GM12874 (cell line): ENCODE data around the gene COL6A1.

Experiments
- CTCF ChIP-seq: IDR thresholded peaks from 2 replicates; pipeline ENCODE4 v1.5.1; 2011; ENCODE audit warnings: low read depth, mild to moderate bottlenecking, control low read depth, low read length, moderate library complexity; ENCODE audit not compliant: insufficient read depth

Gene COL6A1

DNA sequence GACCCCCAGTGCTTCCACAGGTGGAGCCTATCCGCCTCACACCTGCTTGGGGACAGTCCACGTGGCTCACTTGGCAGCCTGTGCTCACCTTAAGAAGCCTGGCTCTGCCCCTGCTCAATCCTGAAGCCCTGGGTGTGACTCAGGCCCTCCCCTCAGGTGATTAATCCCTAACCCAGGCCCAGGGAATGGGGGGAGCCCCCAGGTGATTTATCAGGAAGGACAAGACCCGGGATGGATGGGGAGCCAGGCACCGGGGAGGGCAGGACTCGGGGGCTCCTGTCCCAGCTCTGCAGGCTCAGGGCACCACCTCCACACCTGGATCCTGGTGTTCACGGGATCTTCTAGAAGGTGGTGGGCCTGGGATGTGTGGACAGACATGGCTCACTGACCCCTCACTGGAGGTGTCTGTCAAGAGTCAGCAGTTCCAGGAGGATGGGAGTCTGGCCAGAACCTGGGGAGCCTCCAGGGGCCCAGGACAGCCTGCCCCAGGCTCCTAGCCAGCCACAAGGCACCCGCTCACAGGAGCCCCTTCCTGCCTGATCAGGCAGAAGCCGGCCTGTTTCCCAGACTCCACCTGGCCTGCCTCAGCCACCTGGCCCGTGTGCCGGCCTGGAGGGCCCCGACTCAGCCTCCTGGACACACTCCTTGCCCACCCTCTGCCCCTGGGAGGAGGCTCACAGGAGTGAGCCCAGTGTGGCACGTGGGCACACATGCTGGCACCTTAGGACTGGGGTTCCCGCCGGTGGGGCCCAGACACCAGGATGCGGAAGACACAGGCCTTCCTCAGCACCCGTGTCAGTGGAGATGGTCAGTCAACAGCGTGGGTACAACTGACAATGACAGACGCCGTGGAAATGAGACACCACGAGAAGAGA lies 38.6 kb upstream of the COL6A1 start:
- TF ChIP-seq CTCF = no peak

GRCh38 chr21:45943630-45944540 lies 37.7 kb upstream of the COL6A1 start:
- no peak for TF ChIP-seq CTCF

- TF ChIP-seq CTCF = no peak
Measured at GRCh38 chr21:45944601-45945000, 37.0 kb upstream of the COL6A1 start.

- no peak for TF ChIP-seq CTCF
Measured at GRCh38 chr21:45945066-45945867, 36.3 kb upstream of the COL6A1 start.

DNA sequence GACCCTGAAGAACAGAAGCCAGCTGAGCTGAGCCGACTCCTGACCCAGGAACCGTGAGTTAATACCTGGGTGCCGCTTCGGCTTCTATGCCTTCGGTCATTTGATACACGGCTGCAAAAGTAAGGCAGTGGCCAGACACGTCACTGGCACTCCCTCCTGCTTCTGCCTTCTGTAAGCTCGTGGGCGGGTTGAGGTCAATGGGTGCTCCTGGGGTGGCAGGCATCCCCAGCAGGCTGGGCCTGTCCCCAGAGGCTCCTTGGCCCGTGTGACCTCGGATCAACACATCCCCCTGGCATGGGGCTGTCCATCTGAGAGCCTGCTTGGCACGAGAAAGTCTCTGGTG lies 35.7 kb upstream of the COL6A1 start:
- no peak for TF ChIP-seq CTCF

DNA sequence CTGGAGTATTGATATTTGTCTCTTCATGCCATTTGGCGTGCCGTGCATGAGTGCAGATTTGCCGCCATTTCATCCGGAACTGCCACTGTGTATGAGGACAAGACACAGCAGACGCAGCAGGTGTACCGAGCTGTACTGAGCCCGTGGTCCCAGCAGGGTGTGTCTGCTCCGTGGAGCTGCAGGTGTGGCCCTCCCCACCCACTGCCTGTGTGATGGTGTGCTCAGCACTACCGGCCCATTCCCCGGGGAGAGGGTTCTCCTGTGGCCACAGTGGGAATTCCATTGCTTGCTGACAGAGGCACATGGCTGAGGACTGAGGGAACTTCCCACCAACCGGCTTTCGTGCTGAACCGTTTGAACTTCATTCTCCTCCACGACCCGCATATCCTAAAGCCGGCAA lies 34.3 kb upstream of the COL6A1 start:
- TF ChIP-seq CTCF = no peak
